HepG2 (cell line): ENCODE results near the gene CALM1. TPM values are rescaled to one million over a fixed set of nuclear protein-coding genes. Genes with fewer than 3 reads are reported as not detected.

ENCODE experiments used
- ARID2 ChIP-seq: sonication (generic); formaldehyde crosslinking; IDR thresholded peaks from 2 replicates; pipeline ENCODE4 v1.8.1; 2022; ENCODE audit warnings: mild to moderate bottlenecking, missing genetic modification reagents, borderline replicate concordance
- EHMT2 ChIP-seq: fragments of 200-600 bp; sonication (generic); IDR thresholded peaks from 2 replicates; pipeline ENCODE4 v1.7.0; 2017; ENCODE audit warnings: antibody characterized with exemption, low read depth, low read length, borderline replicate concordance
- EZH2 ChIP-seq: conservative IDR thresholded peaks from 2 replicates; pipeline ENCODE4 v1.6.1; 2012; ENCODE audit warnings: mild to moderate bottlenecking, low read depth, low read length, moderate library complexity
- FIP1L1 ChIP-seq: fragments of 200-400 bp; formaldehyde crosslinking; IDR thresholded peaks from 2 replicates; pipeline ENCODE4 v1.6.1; 2018; ENCODE audit warnings: low read depth, mild to moderate bottlenecking, low read length, moderate library complexity, borderline replicate concordance; ENCODE audit not compliant: insufficient read depth
- HIVEP1 ChIP-seq: sonication (generic); formaldehyde crosslinking; IDR thresholded peaks from 2 replicates; pipeline ENCODE4 v1.4.0; 2020; ENCODE audit warnings: mild to moderate bottlenecking, missing genetic modification reagents
- HMGXB3 ChIP-seq: sonication (generic); formaldehyde crosslinking; IDR thresholded peaks from 2 replicates; pipeline ENCODE4 v1.4.0; 2020; ENCODE audit warnings: missing genetic modification reagents, borderline replicate concordance
- KAT7 ChIP-seq: IDR thresholded peaks from 2 replicates; pipeline ENCODE4 v1.6.1; 2018; ENCODE audit warnings: borderline replicate concordance, missing compliant biosample characterization
- MAF1 ChIP-seq: sonication (generic); formaldehyde crosslinking; IDR thresholded peaks from 2 replicates; pipeline ENCODE4 v1.5.0; 2020; ENCODE audit warnings: missing genetic modification reagents, borderline replicate concordance
- MAX ChIP-seq: IDR thresholded peaks from 2 replicates; pipeline ENCODE4 v1.6.1; 2012; ENCODE audit warnings: inconsistent platforms
- MEIS1 ChIP-seq: sonication (generic); formaldehyde crosslinking; IDR thresholded peaks from 2 replicates; pipeline ENCODE4 v1.9.0; 2021; ENCODE audit warnings: mild to moderate bottlenecking, missing genetic modification reagents, moderate library complexity, borderline replicate concordance
- POGZ ChIP-seq: sonication (generic); formaldehyde crosslinking; IDR thresholded peaks from 2 replicates; pipeline ENCODE4 v1.4.0; 2020; ENCODE audit warnings: mild to moderate bottlenecking, missing genetic modification reagents
- RFXAP ChIP-seq: sonication (generic); formaldehyde crosslinking; IDR thresholded peaks from 2 replicates; pipeline ENCODE4 v1.4.0; 2020; ENCODE audit warnings: missing genetic modification reagents, borderline replicate concordance
- RORA ChIP-seq: sonication (generic); formaldehyde crosslinking; IDR thresholded peaks from 2 replicates; pipeline ENCODE4 v1.5.0; 2020; ENCODE audit warnings: mild to moderate bottlenecking, missing genetic modification reagents, moderate library complexity
- SRSF9 ChIP-seq: fragments of 200-400 bp; formaldehyde crosslinking; IDR thresholded peaks from 2 replicates; pipeline ENCODE4 v1.6.1; 2018; ENCODE audit warnings: borderline replicate concordance, mild to moderate bottlenecking, low read depth, low read length; ENCODE audit not compliant: insufficient read depth, poor library complexity, severe bottlenecking
- ZFP36L2 ChIP-seq: sonication (generic); formaldehyde crosslinking; IDR thresholded peaks from 2 replicates; pipeline ENCODE4 v1.4.0; 2020; ENCODE audit warnings: missing genetic modification reagents
- ZNF136 ChIP-seq: sonication (generic); formaldehyde crosslinking; IDR thresholded peaks from 2 replicates; pipeline ENCODE4 v1.8.1; 2022; ENCODE audit warnings: low read depth, mild to moderate bottlenecking, moderate library complexity, missing genetic modification reagents
- polyA plus RNA-seq, 8 experiments: library from polyadenylated mRNA; depleted of rRNA in 3 of 8; stranded (reverse) in 7 of 8; unstranded in 1 of 8; fragments of >200 nt; fragmentation: Illumina TruSeq in 4 of 8; extraction: Trizol in 4 of 8; gene quantifications; 2 replicates each; pipeline versions ENCODE4 v1.2.1 to v1.2.3, GENCODE V29; 2011 to 2016; ENCODE audit warnings: low read depth in 4 of 8, missing spikeins in 1 of 8, mixed read lengths in 1 of 8; ENCODE audit not compliant: insufficient read depth in 1 of 8
- total RNA-seq, 5 experiments: library from RNA; depleted of rRNA; stranded (reverse); fragments of >200 nt; fragmentation: Illumina TruSeq; extraction: Trizol; gene quantifications; 2 replicates each; pipeline ENCODE4 v1.2.3, GENCODE V29; 2016; ENCODE audit warnings: low read depth in 1 of 5
- TF ChIP-seq, protein P1 (sequence below): sonication (generic); formaldehyde crosslinking; IDR thresholded peaks from 2 replicates; pipeline ENCODE4 v1.4.0; 2020; ENCODE audit warnings: missing genetic modification reagents, borderline replicate concordance
- TF ChIP-seq, protein P2 (sequence below): sonication (generic); formaldehyde crosslinking; IDR thresholded peaks from 2 replicates; pipeline ENCODE4 v1.5.0; 2020; ENCODE audit warnings: mild to moderate bottlenecking, missing genetic modification reagents

Gene CALM1
- total and polyA plus RNA-seq, 2 of the 13 experiments (the other 11 are each of a cell fraction or from before 2014, with no cell fraction given) = 110 to 238 TPM

GRCh38 chr14:90383126-90383730 lies 13.6 kb upstream of the CALM1 start (continued):
- TF ChIP-seq RFXAP (peak; percentile 97), HMGXB3 (CRISPR knock-in tag) (peak; percentile 95), ARID2 (peak; percentile 57; the same call in 1 of the 2 replicates), ZNF136 (CRISPR knock-in tag) (no peak), EHMT2 (peak; percentile 52; the same call in 1 of the 2 replicates), MEIS1 (CRISPR knock-in tag) (0 out of 2 replicates have a peak, but pooled peaks have one; percentile 29), KAT7 (CRISPR knock-in tag) (peak; percentile 49; the same call in 1 of the 2 replicates), MAX (peak; percentile 95), ZFP36L2 (CRISPR knock-in tag) (no peak; the same call in 1 of the 2 replicates), MAF1 (peak; percentile 31; the same call in 1 of the 2 replicates), POGZ (CRISPR knock-in tag) (peak; percentile 99), EZH2 (no peak), HIVEP1 (no peak; the same call in 1 of the 2 replicates), SRSF9 (no peak), FIP1L1 (no peak), RORA (CRISPR knock-in tag) (no peak)
- TF ChIP-seq, protein P1, sequence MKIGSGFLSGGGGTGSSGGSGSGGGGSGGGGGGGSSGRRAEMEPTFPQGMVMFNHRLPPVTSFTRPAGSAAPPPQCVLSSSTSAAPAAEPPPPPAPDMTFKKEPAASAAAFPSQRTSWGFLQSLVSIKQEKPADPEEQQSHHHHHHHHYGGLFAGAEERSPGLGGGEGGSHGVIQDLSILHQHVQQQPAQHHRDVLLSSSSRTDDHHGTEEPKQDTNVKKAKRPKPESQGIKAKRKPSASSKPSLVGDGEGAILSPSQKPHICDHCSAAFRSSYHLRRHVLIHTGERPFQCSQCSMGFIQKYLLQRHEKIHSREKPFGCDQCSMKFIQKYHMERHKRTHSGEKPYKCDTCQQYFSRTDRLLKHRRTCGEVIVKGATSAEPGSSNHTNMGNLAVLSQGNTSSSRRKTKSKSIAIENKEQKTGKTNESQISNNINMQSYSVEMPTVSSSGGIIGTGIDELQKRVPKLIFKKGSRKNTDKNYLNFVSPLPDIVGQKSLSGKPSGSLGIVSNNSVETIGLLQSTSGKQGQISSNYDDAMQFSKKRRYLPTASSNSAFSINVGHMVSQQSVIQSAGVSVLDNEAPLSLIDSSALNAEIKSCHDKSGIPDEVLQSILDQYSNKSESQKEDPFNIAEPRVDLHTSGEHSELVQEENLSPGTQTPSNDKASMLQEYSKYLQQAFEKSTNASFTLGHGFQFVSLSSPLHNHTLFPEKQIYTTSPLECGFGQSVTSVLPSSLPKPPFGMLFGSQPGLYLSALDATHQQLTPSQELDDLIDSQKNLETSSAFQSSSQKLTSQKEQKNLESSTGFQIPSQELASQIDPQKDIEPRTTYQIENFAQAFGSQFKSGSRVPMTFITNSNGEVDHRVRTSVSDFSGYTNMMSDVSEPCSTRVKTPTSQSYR (CRISPR knock-in tag) = peak; percentile 76; the same call in 1 of the 2 replicates
- TF ChIP-seq, protein P2, sequence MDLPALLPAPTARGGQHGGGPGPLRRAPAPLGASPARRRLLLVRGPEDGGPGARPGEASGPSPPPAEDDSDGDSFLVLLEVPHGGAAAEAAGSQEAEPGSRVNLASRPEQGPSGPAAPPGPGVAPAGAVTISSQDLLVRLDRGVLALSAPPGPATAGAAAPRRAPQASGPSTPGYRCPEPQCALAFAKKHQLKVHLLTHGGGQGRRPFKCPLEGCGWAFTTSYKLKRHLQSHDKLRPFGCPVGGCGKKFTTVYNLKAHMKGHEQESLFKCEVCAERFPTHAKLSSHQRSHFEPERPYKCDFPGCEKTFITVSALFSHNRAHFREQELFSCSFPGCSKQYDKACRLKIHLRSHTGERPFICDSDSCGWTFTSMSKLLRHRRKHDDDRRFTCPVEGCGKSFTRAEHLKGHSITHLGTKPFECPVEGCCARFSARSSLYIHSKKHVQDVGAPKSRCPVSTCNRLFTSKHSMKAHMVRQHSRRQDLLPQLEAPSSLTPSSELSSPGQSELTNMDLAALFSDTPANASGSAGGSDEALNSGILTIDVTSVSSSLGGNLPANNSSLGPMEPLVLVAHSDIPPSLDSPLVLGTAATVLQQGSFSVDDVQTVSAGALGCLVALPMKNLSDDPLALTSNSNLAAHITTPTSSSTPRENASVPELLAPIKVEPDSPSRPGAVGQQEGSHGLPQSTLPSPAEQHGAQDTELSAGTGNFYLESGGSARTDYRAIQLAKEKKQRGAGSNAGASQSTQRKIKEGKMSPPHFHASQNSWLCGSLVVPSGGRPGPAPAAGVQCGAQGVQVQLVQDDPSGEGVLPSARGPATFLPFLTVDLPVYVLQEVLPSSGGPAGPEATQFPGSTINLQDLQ (CRISPR knock-in tag) = no peak
